ENCODE data around the gene SMCR8.

DNA sequence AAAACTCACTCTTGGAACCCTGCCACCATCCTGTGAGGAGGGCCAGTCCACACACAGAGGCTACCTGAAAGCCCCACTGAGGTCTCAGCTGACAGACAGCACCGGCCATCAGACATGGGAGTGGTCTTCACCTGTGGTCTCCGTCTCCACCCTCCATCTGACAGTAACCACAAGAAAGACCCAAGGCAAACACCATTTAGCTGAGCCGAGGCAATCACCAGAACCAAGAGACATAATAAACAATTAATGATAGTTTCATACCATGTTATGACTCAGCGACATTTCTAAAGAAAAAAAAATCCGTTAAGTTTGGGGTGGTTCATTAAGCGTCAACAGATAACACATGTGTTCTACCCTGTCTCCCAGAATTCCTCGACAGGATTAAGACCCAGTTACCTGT is 56.4 kb downstream of the SMCR8 start:
- TF ChIP-seq, protein P1, sequence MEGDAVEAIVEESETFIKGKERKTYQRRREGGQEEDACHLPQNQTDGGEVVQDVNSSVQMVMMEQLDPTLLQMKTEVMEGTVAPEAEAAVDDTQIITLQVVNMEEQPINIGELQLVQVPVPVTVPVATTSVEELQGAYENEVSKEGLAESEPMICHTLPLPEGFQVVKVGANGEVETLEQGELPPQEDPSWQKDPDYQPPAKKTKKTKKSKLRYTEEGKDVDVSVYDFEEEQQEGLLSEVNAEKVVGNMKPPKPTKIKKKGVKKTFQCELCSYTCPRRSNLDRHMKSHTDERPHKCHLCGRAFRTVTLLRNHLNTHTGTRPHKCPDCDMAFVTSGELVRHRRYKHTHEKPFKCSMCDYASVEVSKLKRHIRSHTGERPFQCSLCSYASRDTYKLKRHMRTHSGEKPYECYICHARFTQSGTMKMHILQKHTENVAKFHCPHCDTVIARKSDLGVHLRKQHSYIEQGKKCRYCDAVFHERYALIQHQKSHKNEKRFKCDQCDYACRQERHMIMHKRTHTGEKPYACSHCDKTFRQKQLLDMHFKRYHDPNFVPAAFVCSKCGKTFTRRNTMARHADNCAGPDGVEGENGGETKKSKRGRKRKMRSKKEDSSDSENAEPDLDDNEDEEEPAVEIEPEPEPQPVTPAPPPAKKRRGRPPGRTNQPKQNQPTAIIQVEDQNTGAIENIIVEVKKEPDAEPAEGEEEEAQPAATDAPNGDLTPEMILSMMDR (IDR thresholded peaks at IDR 0.05; ENCODE audit: extremely low read depth in 1 of 2, insufficient read depth in 1 of 2, low read depth in 1 of 2, low read length in 2 of 2) = no peak
- TF ChIP-seq JUN (IDR thresholded peaks at IDR 0.05; ENCODE audit: borderline replicate concordance, insufficient read depth, insufficient read length, low read depth) = no peak
- no peak for TF ChIP-seq POLR2AphosphoS5 (IDR thresholded peaks at IDR 0.05; ENCODE audit: insufficient read depth, low read depth, low read length)
- TF ChIP-seq GATA2 (IDR thresholded peaks at IDR 0.05; ENCODE audit: insufficient read depth, insufficient read length, low read depth, low read length) = no peak
- TF ChIP-seq POLR2A (IDR thresholded peaks at IDR 0.05; ENCODE audit: low read depth, low read length) = no peak
